DND-41 (cell line): ENCODE results near the gene LST1.

Source experiments
- EZH2 ChIP-seq: IDR thresholded peaks from 3 replicates; pipeline ENCODE4 v1.6.1; 2012; ENCODE audit warnings: borderline replicate concordance, low read depth, mild to moderate bottlenecking, moderate library complexity, low read length, inconsistent platforms; ENCODE audit not compliant: severe bottlenecking
- TF ChIP-seq, protein P1 (sequence below): IDR thresholded peaks from 2 replicates; pipeline ENCODE4 v1.5.1; 2012; ENCODE audit warnings: borderline replicate concordance, low read length, moderate library complexity, mild to moderate bottlenecking; ENCODE audit not compliant: poor library complexity, severe bottlenecking; ENCODE audit errors: extremely low read depth

DNA sequence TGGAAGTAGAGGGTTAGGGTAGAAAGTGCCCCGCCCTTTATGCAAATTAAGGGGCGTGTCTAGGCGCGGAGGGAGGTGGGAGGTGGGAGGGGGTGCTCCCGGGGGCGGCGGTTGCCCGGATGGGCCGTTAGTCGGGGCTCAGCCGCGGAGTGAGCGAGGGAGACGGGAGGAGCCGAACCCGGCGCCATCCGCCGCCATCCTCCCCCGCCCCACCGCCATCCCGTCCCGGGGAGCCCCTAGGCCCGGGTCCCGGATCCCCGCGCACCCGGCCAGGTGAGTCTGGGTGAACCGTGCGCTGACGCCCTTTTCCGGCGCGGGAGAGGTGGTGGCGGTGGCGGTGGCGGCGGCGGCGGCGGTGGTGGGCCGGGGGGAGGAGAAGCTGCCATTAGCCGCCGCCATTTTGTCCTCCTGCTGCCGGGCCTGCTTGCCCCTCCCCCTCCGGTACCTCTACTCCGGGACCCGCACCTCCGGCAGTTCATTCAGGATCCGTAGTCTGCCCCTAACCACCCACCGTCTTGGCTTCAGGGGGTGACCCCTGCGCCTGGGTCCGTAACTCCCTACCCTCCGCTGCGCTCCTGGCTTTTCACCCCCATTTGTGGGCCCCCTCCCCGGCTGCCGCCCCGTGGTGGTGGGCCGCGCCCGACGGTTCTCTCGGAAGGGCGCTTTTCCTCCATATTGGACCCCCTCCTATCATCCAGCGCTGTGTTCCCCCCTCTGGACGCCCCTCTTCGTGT lies 34.7 kb downstream of the LST1 start, which contains the start of gene PRRC2A:
- TF ChIP-seq, protein P1, sequence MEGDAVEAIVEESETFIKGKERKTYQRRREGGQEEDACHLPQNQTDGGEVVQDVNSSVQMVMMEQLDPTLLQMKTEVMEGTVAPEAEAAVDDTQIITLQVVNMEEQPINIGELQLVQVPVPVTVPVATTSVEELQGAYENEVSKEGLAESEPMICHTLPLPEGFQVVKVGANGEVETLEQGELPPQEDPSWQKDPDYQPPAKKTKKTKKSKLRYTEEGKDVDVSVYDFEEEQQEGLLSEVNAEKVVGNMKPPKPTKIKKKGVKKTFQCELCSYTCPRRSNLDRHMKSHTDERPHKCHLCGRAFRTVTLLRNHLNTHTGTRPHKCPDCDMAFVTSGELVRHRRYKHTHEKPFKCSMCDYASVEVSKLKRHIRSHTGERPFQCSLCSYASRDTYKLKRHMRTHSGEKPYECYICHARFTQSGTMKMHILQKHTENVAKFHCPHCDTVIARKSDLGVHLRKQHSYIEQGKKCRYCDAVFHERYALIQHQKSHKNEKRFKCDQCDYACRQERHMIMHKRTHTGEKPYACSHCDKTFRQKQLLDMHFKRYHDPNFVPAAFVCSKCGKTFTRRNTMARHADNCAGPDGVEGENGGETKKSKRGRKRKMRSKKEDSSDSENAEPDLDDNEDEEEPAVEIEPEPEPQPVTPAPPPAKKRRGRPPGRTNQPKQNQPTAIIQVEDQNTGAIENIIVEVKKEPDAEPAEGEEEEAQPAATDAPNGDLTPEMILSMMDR: no peak
- TF ChIP-seq EZH2: no peak
